DND-41 (cell line): Measurements from ENCODE around the gene DNAI4.

Source experiments
- ATAC-seq: fragments of 200-7000 bp; cut with Tn5 transposase; 3 replicates; pipeline ENCODE4 v1.9.1; 2021; ENCODE audit warnings: low read depth; ENCODE audit not compliant: insufficient read depth
- DNase-seq: peaks from one replicate; pipeline ENCODE4 v3.0.0-alpha.2; 2020
- H2AFZ ChIP-seq: 2 replicates; pipeline ENCODE4 v1.6.0; 2012; ENCODE audit warnings: low read depth, low read length
- H3K27ac ChIP-seq: 2 replicates; pipeline ENCODE4 v1.5.1; 2012; ENCODE audit warnings: low read length, inconsistent platforms
- H3K27me3 ChIP-seq: fragments of 200-600 bp; sonication (generic); 2 replicates; pipeline ENCODE4 v1.6.0; 2012; ENCODE audit warnings: low read length, mild to moderate bottlenecking, inconsistent platforms; ENCODE audit not compliant: insufficient read depth, poor library complexity
- H3K36me3 ChIP-seq: 2 replicates; pipeline ENCODE4 v1.5.1; 2012; ENCODE audit warnings: low read length, inconsistent platforms; ENCODE audit not compliant: insufficient read depth
- H3K4me1 ChIP-seq: 2 replicates; pipeline ENCODE4 v1.5.1; 2012; ENCODE audit warnings: mild to moderate bottlenecking, low read length; ENCODE audit not compliant: insufficient read depth
- H3K4me2 ChIP-seq: 2 replicates; pipeline ENCODE4 v1.6.0; 2012; ENCODE audit warnings: mild to moderate bottlenecking, moderate library complexity, low read length, inconsistent platforms; ENCODE audit not compliant: insufficient read depth
- H3K4me3 ChIP-seq, 2 experiments: fragments of 200-600 bp in 1 of 2; shearing (Covaris generic) in 1 of 2; 2 replicates each; pipeline ENCODE4 v1.5.1; 2012 to 2016; ENCODE audit warnings: inconsistent platforms in 2 of 2, low read length in 2 of 2, mild to moderate bottlenecking in 2 of 2, low read depth in 1 of 2, moderate library complexity in 1 of 2
- H3K79me2 ChIP-seq: 2 replicates; pipeline ENCODE4 v1.6.0; 2012; ENCODE audit warnings: low read length, inconsistent platforms; ENCODE audit not compliant: insufficient read depth
- H3K9ac ChIP-seq: 2 replicates; pipeline ENCODE4 v1.6.0; 2012; ENCODE audit warnings: low read depth, mild to moderate bottlenecking, inconsistent platforms, low read length, moderate library complexity
- H3K9me3 ChIP-seq: 2 replicates; pipeline ENCODE4 v1.5.1; 2012; ENCODE audit warnings: low read length, moderate library complexity, mild to moderate bottlenecking, inconsistent platforms; ENCODE audit not compliant: insufficient read depth, severe bottlenecking
- H4K20me1 ChIP-seq: 2 replicates; pipeline ENCODE4 v1.6.0; 2012; ENCODE audit warnings: low read length; ENCODE audit not compliant: insufficient read depth
- CTCF ChIP-seq: IDR thresholded peaks from 2 replicates; pipeline ENCODE4 v1.5.1; 2012; ENCODE audit warnings: borderline replicate concordance, low read length, moderate library complexity, mild to moderate bottlenecking; ENCODE audit not compliant: poor library complexity, severe bottlenecking; ENCODE audit errors: extremely low read depth
- EZH2 ChIP-seq: IDR thresholded peaks from 3 replicates; pipeline ENCODE4 v1.6.1; 2012; ENCODE audit warnings: borderline replicate concordance, low read depth, mild to moderate bottlenecking, moderate library complexity, low read length, inconsistent platforms; ENCODE audit not compliant: severe bottlenecking

Gene DNAI4

GRCh38 chr1:66945316-66945715 is 20.7 kb upstream of the DNAI4 start:
- Histone ChIP-seq H3K4me1 (no peaks in the 10 kb centered on the region), H4K20me1 (peaks cover 37% of the 10 kb centered on the region; the same call in 1 of the 2 replicates), H3K4me3 (no peak overlapping the region), H3K4me2 (no peak overlapping the region), H2AFZ (no peak overlapping the region), H3K79me2 (peaks cover 87% of the 10 kb centered on the region), H3K27ac (no peak overlapping the region), H3K27me3 (no peaks in the 10 kb centered on the region), H3K36me3 (peaks cover 81% of the 10 kb centered on the region), H3K9me3 (no peaks in the 10 kb centered on the region), H3K9ac (no peak overlapping the region)
- DNase-seq (no peak), ATAC-seq (no peak)
- TF ChIP-seq EZH2 (no peak), CTCF (no peak)

DNA sequence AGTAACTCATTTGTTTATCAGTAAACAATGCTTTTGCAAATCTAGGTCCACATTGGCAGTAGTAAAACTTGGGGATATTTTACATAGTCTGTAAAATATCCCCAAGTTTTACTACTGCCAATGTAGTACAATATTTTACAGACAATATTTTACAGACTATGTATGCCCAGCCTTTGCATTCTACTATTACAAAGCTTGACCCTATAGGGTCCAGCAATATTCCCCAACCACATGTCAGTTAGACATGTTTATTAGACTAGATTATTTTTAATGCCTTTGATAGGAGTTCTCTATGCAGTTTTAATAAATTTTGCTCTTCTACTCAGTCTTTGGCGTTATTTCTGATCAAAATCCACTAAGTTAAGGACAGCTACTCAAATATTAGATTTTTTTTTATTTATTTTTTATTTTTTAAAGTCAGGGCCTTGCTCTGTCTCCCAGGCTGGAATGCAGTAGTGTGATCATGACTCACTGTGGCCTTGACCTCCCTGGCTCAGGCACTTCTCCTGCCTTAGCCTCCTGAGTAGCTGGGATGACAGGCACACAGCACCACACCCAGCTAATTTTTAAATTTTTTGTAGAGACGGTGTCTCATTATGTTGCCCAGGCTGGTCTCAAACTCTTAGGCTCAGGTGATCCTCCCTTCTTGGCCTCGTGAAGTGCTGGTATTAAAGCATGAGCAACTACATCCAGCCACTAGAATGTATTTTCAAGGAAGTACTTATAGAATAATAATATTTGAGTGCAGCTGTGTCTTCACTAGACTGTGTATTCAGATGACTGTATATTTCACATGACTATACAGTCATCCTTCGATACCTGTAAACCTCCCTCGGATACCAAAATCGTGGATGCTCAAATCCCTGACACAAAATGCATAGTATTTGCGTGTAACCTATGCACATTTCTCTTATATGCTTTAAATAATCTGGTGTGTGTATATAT is 19.9 kb upstream of the DNAI4 start:
- no peaks in the 10 kb centered on the region for H3K4me1 ChIP-seq
- no peak overlapping the region for H3K4me2 ChIP-seq
- no peaks in the 10 kb centered on the region for H3K9me3 ChIP-seq
- peaks cover 93% of the 10 kb centered on the region for H3K79me2 ChIP-seq
- H3K9ac ChIP-seq = no peak overlapping the region
- H3K27ac ChIP-seq = no peak overlapping the region
- H3K27me3 ChIP-seq = no peaks in the 10 kb centered on the region
- TF ChIP-seq EZH2 (no peak), CTCF (no peak)
- H4K20me1 ChIP-seq = peaks cover 37% of the 10 kb centered on the region; the same call in 1 of the 2 replicates
- no peak for DNase-seq
- H2AFZ ChIP-seq = no peak overlapping the region
- no peak for ATAC-seq
- peaks cover 81% of the 10 kb centered on the region for H3K36me3 ChIP-seq
- no peak overlapping the region for H3K4me3 ChIP-seq

DNA sequence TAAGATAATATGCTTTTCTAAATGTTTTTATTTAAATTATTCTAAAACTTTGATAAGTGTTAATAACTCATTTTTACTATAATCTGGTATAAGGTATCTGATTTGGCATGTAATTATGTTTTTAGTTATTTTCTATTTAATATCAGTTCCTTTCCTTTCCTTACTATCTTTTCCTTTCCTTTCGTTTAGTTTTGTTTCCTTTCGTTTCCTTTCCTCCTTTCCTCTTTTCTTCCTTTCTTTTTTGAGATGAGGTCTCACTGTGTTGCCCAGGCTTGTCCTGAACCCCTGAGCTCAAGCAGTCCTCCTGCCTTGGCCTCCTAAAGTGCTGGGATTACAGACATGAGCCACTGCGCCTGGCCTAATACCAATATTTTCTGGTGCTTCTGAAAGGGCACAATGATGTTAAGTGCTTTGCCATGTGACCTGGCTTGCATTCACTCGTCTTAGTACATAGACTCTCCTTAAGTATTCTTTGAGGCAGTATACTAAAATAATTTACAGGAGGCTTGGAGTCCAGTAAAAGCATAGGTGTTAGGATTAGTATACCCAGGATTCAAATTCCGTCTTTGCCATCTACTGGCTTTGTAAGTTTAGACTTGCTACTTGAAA is 18.8 kb upstream of the DNAI4 start:
- H3K4me3 ChIP-seq = no peak overlapping the region
- ATAC-seq (no peak), DNase-seq (no peak)
- TF ChIP-seq CTCF (no peak), EZH2 (no peak)
- H3K9me3 ChIP-seq = no peaks in the 10 kb centered on the region
- peaks cover 69% of the 10 kb centered on the region for H3K36me3 ChIP-seq
- no peak overlapping the region for H3K9ac ChIP-seq
- H2AFZ ChIP-seq = no peak overlapping the region
- no peak overlapping the region for H3K4me2 ChIP-seq
- no peaks in the 10 kb centered on the region for H3K27me3 ChIP-seq
- no peaks in the 10 kb centered on the region; the same call in 1 of the 2 replicates for H3K4me1 ChIP-seq
- peaks cover 45% of the 10 kb centered on the region; the same call in 1 of the 2 replicates for H4K20me1 ChIP-seq
- H3K27ac ChIP-seq = no peak overlapping the region
- H3K79me2 ChIP-seq = peaks cover 97% of the 10 kb centered on the region
